OCI-LY1 (cell line): ENCODE data around the gene ABCC2.

Source experiments
- H2AFZ ChIP-seq: fragments of 200-600 bp; sonication (generic), shearing (Covaris generic); 2 replicates; pipeline ENCODE4 v1.6.0; 2014; ENCODE audit warnings: antibody characterized with exemption, mild to moderate bottlenecking, low read length
- H3F3A ChIP-seq: fragments of 200-600 bp; sonication (generic), shearing (Covaris generic); 2 replicates; pipeline ENCODE4 v1.6.0; 2014; ENCODE audit warnings: mild to moderate bottlenecking, antibody characterized with exemption, low read length, moderate library complexity; ENCODE audit not compliant: insufficient read depth
- H3K27ac ChIP-seq: fragments of 200-600 bp; sonication (generic); 2 replicates; pipeline ENCODE4 v1.5.1; 2014; ENCODE audit warnings: low read length, mixed run types, mild to moderate bottlenecking, low read depth; ENCODE audit not compliant: poor library complexity, severe bottlenecking
- H3K27me3 ChIP-seq: fragments of 200-600 bp; sonication (generic); 2 replicates; pipeline ENCODE4 v1.6.0; 2014; ENCODE audit warnings: antibody characterized with exemption, mild to moderate bottlenecking, low read length, moderate library complexity; ENCODE audit not compliant: insufficient read depth
- H3K36me3 ChIP-seq: fragments of 200-600 bp; sonication (generic); 2 replicates; pipeline ENCODE4 v1.6.1; 2014; ENCODE audit warnings: mild to moderate bottlenecking, antibody characterized with exemption, low read length, moderate library complexity, mixed read lengths; ENCODE audit not compliant: insufficient read depth
- H3K4me1 ChIP-seq: fragments of 200-600 bp; sonication (generic); 2 replicates; pipeline ENCODE4 v1.5.1; 2014; ENCODE audit warnings: mild to moderate bottlenecking, low read length, moderate library complexity; ENCODE audit not compliant: insufficient read depth, severe bottlenecking
- H3K4me2 ChIP-seq: fragments of 200-600 bp; sonication (generic), shearing (Covaris generic); 2 replicates; pipeline ENCODE4 v1.6.1; 2014; ENCODE audit warnings: low read length
- H3K4me3 ChIP-seq: fragments of 200-600 bp; sonication (generic); 2 replicates; pipeline ENCODE4 v1.5.1; 2014; ENCODE audit warnings: low read length, low read depth, mild to moderate bottlenecking, mixed read lengths; ENCODE audit not compliant: poor library complexity, severe bottlenecking
- H3K79me2 ChIP-seq: fragments of 200-600 bp; shearing (Covaris generic); 2 replicates; pipeline ENCODE4 v1.6.1; 2016; ENCODE audit warnings: mixed run types, low read length, mixed read lengths; ENCODE audit not compliant: insufficient read depth
- H3K9ac ChIP-seq: fragments of 200-600 bp; sonication (generic), shearing (Covaris generic); 2 replicates; pipeline ENCODE4 v1.6.1; 2014; ENCODE audit warnings: mild to moderate bottlenecking, low read length, mixed read lengths
- H3K9me2 ChIP-seq: fragments of 200-600 bp; sonication (generic), shearing (Covaris generic); 2 replicates; pipeline ENCODE4 v1.6.1; 2014; ENCODE audit warnings: low read depth, mild to moderate bottlenecking, low read length, mixed read lengths
- H3K9me3 ChIP-seq: fragments of 200-600 bp; shearing (Covaris generic); 2 replicates; pipeline ENCODE4 v1.6.1; 2014; ENCODE audit warnings: low read length, mixed read lengths
- H4K20me1 ChIP-seq: fragments of 200-600 bp; sonication (generic), shearing (Covaris generic); 2 replicates; pipeline ENCODE4 v1.6.0; 2016; ENCODE audit warnings: mild to moderate bottlenecking, low read length; ENCODE audit not compliant: insufficient read depth
- CTCF ChIP-seq: fragments of 200-600 bp; sonication (generic), shearing (Covaris generic); IDR thresholded peaks from 2 replicates; pipeline ENCODE4 v1.5.1; 2017; ENCODE audit warnings: mild to moderate bottlenecking, antibody characterized with exemption, low read length, moderate library complexity, mixed read lengths
- EZH2 ChIP-seq: fragments of 200-600 bp; sonication (generic), shearing (Covaris generic); IDR thresholded peaks from 2 replicates; pipeline ENCODE4 v1.8.0; 2017; ENCODE audit warnings: borderline replicate concordance, mixed run types, mild to moderate bottlenecking, antibody characterized with exemption, low read length, moderate library complexity, mixed read lengths

Gene ABCC2

GRCh38 chr10:99804471-99804870, 22.0 kb downstream of the ABCC2 start:
- Histone ChIP-seq H3K79me2 (no peaks in the 10 kb centered on the region), H3K4me1 (no peaks in the 10 kb centered on the region), H2AFZ (no peak overlapping the region), H3F3A (no peaks in the 10 kb centered on the region), H3K4me2 (no peak overlapping the region), H3K27ac (no peak overlapping the region), H3K9ac (no peak overlapping the region), H3K36me3 (no peaks in the 10 kb centered on the region), H3K9me2 (no peaks in the 10 kb centered on the region), H3K4me3 (no peak overlapping the region), H4K20me1 (no peaks in the 10 kb centered on the region), H3K9me3 (no peaks in the 10 kb centered on the region), H3K27me3 (no peaks in the 10 kb centered on the region)
- no peak for TF ChIP-seq EZH2
- no peak for TF ChIP-seq CTCF

- no peaks in the 10 kb centered on the region for H3K79me2 ChIP-seq
- H3F3A ChIP-seq, result no peaks in the 10 kb centered on the region
- H3K4me1 ChIP-seq, result no peaks in the 10 kb centered on the region
These were observed 22.8 kb downstream of the ABCC2 start for GRCh38 chr10:99805190-99805589.

GRCh38 chr10:99806091-99806490, 23.7 kb downstream of the ABCC2 start:
- Histone ChIP-seq H3K9me2 (no peaks in the 10 kb centered on the region), H3K27ac (no peak overlapping the region), H3K4me2 (no peak overlapping the region), H3K4me3 (no peak overlapping the region), H3K36me3 (no peaks in the 10 kb centered on the region), H3K9me3 (no peaks in the 10 kb centered on the region), H3K9ac (no peak overlapping the region), H3K27me3 (no peaks in the 10 kb centered on the region), H3K4me1 (no peaks in the 10 kb centered on the region), H3K79me2 (no peaks in the 10 kb centered on the region), H2AFZ (no peak overlapping the region), H4K20me1 (no peaks in the 10 kb centered on the region), H3F3A (no peaks in the 10 kb centered on the region)
- no peak for TF ChIP-seq CTCF
- TF ChIP-seq EZH2, result no peak

More at GRCh38 chr10:99805190-99805589, 22.8 kb downstream of the ABCC2 start:
- H3K36me3 ChIP-seq, result no peaks in the 10 kb centered on the region
- TF ChIP-seq EZH2, result no peak
- no peak for TF ChIP-seq CTCF
- no peak overlapping the region for H3K4me3 ChIP-seq
- H2AFZ ChIP-seq, result no peak overlapping the region
- no peaks in the 10 kb centered on the region for H3K27me3 ChIP-seq
- no peaks in the 10 kb centered on the region for H4K20me1 ChIP-seq
- H3K4me2 ChIP-seq, result no peak overlapping the region
- no peak overlapping the region for H3K9ac ChIP-seq
- H3K9me3 ChIP-seq, result no peaks in the 10 kb centered on the region
- no peak overlapping the region for H3K27ac ChIP-seq
- H3K9me2 ChIP-seq, result no peaks in the 10 kb centered on the region
